GM23338 (cell line): Measurements from ENCODE around the gene L2HGDH. TPM values are rescaled to one million over a fixed set of nuclear protein-coding genes. Genes with fewer than 3 reads are reported as not detected.

ENCODE experiments used
- ATAC-seq: fragments of 200-7000 bp; cut with Tn5 transposase; 3 replicates; pipeline ENCODE4 v1.9.1; 2020
- DNase-seq: peaks from one replicate; pipeline ENCODE4 v3.0.0-alpha.2; 2015; ENCODE audit warnings: low spot score
- H2AFZ ChIP-seq: fragments of 200-600 bp; sonication (generic); 2 replicates; pipeline ENCODE4 v1.8.0; 2016; ENCODE audit warnings: antibody characterized with exemption, mild to moderate bottlenecking, moderate library complexity
- H3F3A ChIP-seq: fragments of 200-600 bp; sonication (generic); replicated peaks from 2 replicates; pipeline ENCODE4 v1.8.0; 2017; ENCODE audit warnings: antibody characterized with exemption, mixed run types, low read depth
- H3K27ac ChIP-seq: fragments of 200-600 bp; sonication (generic); 2 replicates; pipeline ENCODE4 v1.6.1; 2016; ENCODE audit warnings: low read depth
- H3K27me3 ChIP-seq: fragments of 200-600 bp; sonication (generic); 2 replicates; pipeline ENCODE4 v1.8.0; 2016; ENCODE audit warnings: mild to moderate bottlenecking, mixed run types, moderate library complexity; ENCODE audit not compliant: insufficient read depth
- H3K36me3 ChIP-seq: fragments of 200-600 bp; sonication (generic); 2 replicates; pipeline ENCODE4 v1.8.0; 2016; ENCODE audit warnings: mild to moderate bottlenecking; ENCODE audit not compliant: insufficient read depth
- H3K4me1 ChIP-seq: fragments of 200-600 bp; sonication (generic); 2 replicates; pipeline ENCODE4 v1.8.0; 2016; ENCODE audit warnings: mild to moderate bottlenecking, moderate library complexity; ENCODE audit not compliant: insufficient read depth
- H3K4me2 ChIP-seq: fragments of 200-600 bp; sonication (generic); 2 replicates; pipeline ENCODE4 v1.7.1; 2017; ENCODE audit warnings: mixed run types
- H3K4me3 ChIP-seq: fragments of 200-600 bp; sonication (generic); 2 replicates; pipeline ENCODE4 v1.6.1; 2016; ENCODE audit warnings: mixed run types
- H3K79me2 ChIP-seq: fragments of 200-600 bp; sonication (generic); replicated peaks from 2 replicates; pipeline ENCODE4 v1.8.0; 2017; ENCODE audit warnings: mild to moderate bottlenecking; ENCODE audit not compliant: insufficient read depth
- H3K9me2 ChIP-seq: fragments of 200-600 bp; sonication (generic); 2 replicates; pipeline ENCODE4 v1.8.0; 2017; ENCODE audit not compliant: insufficient read depth
- H4K20me1 ChIP-seq: fragments of 200-600 bp; sonication (generic); replicated peaks from 2 replicates; pipeline ENCODE4 v1.8.0; 2017; ENCODE audit warnings: mild to moderate bottlenecking; ENCODE audit not compliant: insufficient read depth
- H3K27ac Mint-ChIP-seq: 2 replicates; pipeline ENCODE4 v1.8.0; 2020; ENCODE audit warnings: inconsistent platforms, mild to moderate bottlenecking, moderate library complexity, mixed read lengths
- H3K27me3 Mint-ChIP-seq: 3 replicates; pipeline ENCODE4 v1.8.0; 2022; ENCODE audit warnings: low read depth, mild to moderate bottlenecking, moderate library complexity, mixed read lengths, inconsistent platforms; ENCODE audit not compliant: insufficient read depth, poor library complexity
- H3K36me3 Mint-ChIP-seq: 3 replicates; pipeline ENCODE4 v1.8.0; 2021; ENCODE audit warnings: low read depth, mild to moderate bottlenecking, inconsistent platforms, moderate library complexity, mixed read lengths
- H3K4me1 Mint-ChIP-seq: 3 replicates; pipeline ENCODE4 v1.8.0; 2020; ENCODE audit warnings: mild to moderate bottlenecking, inconsistent platforms, mixed read lengths
- H3K4me3 Mint-ChIP-seq: 3 replicates; pipeline ENCODE4 v1.8.0; 2021; ENCODE audit warnings: moderate library complexity, mild to moderate bottlenecking, inconsistent platforms, mixed read lengths
- H3K9me3 Mint-ChIP-seq: 3 replicates; pipeline ENCODE4 v1.8.0; 2020; ENCODE audit warnings: moderate library complexity, mild to moderate bottlenecking, inconsistent platforms, mixed read lengths
- CTCF ChIP-seq, 2 experiments: fragments of 200-600 bp in 1 of 2; sonication (generic) in 1 of 2; conservative IDR thresholded peaks; 2 replicates each; pipeline versions ENCODE4 v1.5.1 to v1.6.1; 2016 to 2017; ENCODE audit warnings: antibody characterized with exemption in 2 of 2, low read depth in 2 of 2, mild to moderate bottlenecking in 2 of 2, moderate library complexity in 1 of 2
- ETS1 ChIP-seq: IDR thresholded peaks from 2 replicates; pipeline ENCODE4 v1.6.1; 2016; ENCODE audit warnings: antibody characterized with exemption
- NANOG ChIP-seq: IDR thresholded peaks from 2 replicates; pipeline ENCODE4 v1.6.1; 2016; ENCODE audit warnings: antibody characterized with exemption, borderline replicate concordance
- REST ChIP-seq: IDR thresholded peaks from one replicate; pipeline ENCODE4 v1.6.1; 2018; ENCODE audit warnings: antibody characterized with exemption; ENCODE audit not compliant: unreplicated experiment
- ZNF114 ChIP-seq: fragments of 250-450 bp; sonication (Bioruptor Pico); IDR thresholded peaks from 2 replicates; pipeline ENCODE4 v1.5.0; 2020; ENCODE audit warnings: mild to moderate bottlenecking, moderate library complexity
- polyA plus RNA-seq: library from polyadenylated mRNA; unstranded; fragments of >200 nt; fragmentation: Nextera tagmentation; extraction: Ambion mirVana; gene quantifications from 2 replicates; pipeline ENCODE4 v1.2.1, GENCODE V29; 2016
- total RNA-seq: library from RNA; depleted of rRNA; stranded (reverse); fragments of >200 nt; shearing (Covaris generic); gene quantifications from 2 replicates; pipeline ENCODE4 v1.2.3, GENCODE V29; 2014

Gene L2HGDH
- total and polyA plus RNA-seq, 2 experiments from 2014 or later: 13.5 to 28.5 TPM

- TF ChIP-seq CTCF (conservative IDR thresholded peaks at IDR 0.05; ENCODE audit: low read depth in 2 of 2) (no peak), NANOG (no peak)
These were observed 3.6 kb downstream of the L2HGDH start (continued) for GRCh38 chr14:50308363-50308915.

- H4K20me1 ChIP-seq: no peaks in the 10 kb centered on the region; the same call in 1 of the 2 replicates
- 0 out of 2 replicates have a peak, but pooled peaks cover 4% of the 10 kb centered on the region for H3K4me1 ChIP-seq
- ATAC-seq: no peak
- H3F3A ChIP-seq: no peaks in the 10 kb centered on the region
- TF ChIP-seq ETS1: no peak
- no peak for TF ChIP-seq REST
- no peak for TF ChIP-seq ZNF114 (CRISPR knock-in tag)
- H3K79me2 ChIP-seq: peaks cover 79% of the 10 kb centered on the region
- H3K36me3 ChIP-seq: 0 out of 2 replicates have a peak, but pooled peaks cover 3% of the 10 kb centered on the region
- no peak overlapping the region for H3K4me2 ChIP-seq
- H3K27ac Mint-ChIP-seq: no peak overlapping the region
- peaks cover 8% of the 10 kb centered on the region; the same call in 2 of the 3 replicates for H3K4me1 Mint-ChIP-seq
- H3K4me3 Mint-ChIP-seq: no peak overlapping the region
- no peak overlapping the region for H3K27ac ChIP-seq
- no peaks in the 10 kb centered on the region for H3K27me3 Mint-ChIP-seq
- no peaks in the 10 kb centered on the region for H3K27me3 ChIP-seq
- H3K9me2 ChIP-seq: no peaks in the 10 kb centered on the region
- no peak overlapping the region for H2AFZ ChIP-seq
- peaks cover 10% of the 10 kb centered on the region; the same call in 2 of the 3 replicates for H3K9me3 Mint-ChIP-seq
- H3K4me3 ChIP-seq: no peak overlapping the region
- peaks cover 42% of the 10 kb centered on the region for H3K36me3 Mint-ChIP-seq
- DNase-seq: no peak
These were observed 8.1 kb downstream of the L2HGDH start for GRCh38 chr14:50303744-50304471.
